ENCODE results near the gene NRIP3. TPM values are rescaled to one million over a fixed set of nuclear protein-coding genes. Genes with fewer than 3 reads are reported as not detected.

The NRIP3 gene
- under 1 TPM; 0.53 to 0.78 TPM for total RNA-seq

GRCh38 chr11:9003573-9004182 is at the start of gene NRIP3:
TSS of gene NRIP3 (minus strand) at chr11:9004001. CDS start at chr11:9003935, 66 bp downstream.

DNA sequence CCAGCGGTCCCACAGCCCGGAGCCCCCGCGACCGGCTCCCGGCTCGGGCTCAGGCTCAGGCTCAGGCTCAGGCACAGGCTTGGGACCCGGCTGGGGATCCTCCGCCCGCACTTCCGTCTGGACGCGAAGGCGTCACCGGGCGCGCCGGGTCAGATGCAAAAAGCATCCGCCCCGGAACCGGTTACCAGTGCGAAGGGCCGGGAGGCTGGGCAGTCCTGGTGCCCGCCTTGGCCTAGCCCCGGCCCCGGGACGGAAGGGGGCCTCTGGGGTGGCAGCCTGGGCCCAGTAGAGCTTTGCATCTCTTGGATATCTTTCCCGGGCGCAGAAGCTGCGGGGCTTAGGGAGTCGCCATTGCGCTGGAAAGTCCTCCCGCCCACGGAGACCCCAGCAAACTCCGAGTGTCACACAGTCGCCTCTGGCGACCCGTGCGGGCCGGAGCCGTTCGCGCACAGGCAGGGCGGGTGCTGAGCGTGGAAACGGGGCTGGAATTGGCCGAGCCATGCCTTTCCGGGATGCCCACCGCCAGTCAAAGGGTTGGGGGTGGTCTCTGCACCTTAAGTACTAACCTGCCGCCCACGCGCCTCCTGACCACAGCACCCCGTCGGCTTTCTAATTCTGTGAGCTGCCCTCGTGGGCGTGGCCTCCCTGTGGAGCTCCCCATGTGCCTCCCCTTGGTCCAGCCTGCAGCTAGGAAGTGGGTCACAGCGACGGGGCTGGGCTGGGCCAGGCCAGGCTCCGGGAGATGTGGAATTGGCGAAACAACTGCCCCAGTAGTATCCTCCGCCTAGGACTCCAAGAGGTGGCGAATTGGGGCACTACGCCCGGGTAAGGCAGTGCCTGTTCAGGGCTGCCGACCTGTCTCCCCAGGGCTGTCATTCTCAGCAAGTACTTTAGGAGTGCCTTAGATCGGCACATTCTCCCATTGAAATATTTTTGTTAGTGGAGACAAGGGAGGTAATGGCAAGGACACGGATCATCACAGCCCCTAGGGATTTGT is 39.2 kb downstream of the NRIP3 start, which contains the start of gene TMEM9B:
TMEM9B (minus strand) TSS at position 119 of the 997 bp plus-strand sequence. CDS start 129 bp downstream, outside the sequence.

DNA sequence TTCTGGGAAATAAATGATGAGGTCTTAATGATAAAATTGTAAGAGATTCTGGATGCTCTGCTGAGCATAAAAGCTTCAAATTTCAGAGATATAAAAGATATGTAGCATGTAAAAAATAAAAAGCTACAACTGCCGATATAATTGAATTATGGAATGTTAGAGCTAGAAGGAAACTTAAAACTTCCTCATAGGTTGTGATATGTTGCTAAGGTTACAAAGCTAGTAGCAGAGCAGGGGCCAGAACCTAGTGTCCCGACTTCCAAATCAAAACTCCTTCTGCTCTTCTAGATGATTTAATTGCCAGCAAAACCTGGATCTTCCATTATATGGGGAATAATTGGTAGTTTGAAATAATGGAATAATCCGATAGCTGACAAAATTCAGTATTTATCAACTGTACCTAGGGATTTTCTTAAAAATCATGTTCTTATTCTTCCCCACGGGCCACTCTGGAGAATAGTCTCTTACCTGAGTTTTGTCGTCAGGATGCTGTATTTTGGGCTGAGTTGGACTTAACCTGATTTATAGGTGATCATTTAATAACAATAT is 61.2 kb downstream of the NRIP3 start, which contains the start of gene ASCL3:
ASCL3 (minus strand) TSS at position 499 of the 549 bp plus-strand sequence. CDS start 4,855 bp downstream, outside the sequence.

GRCh38 chr11:8932564-8933180 is 71.1 kb downstream of the NRIP3 start, which contains the start of gene C11orf16:
TSS of gene C11orf16 (minus strand) at chr11:8932947. CDS start at chr11:8932308, 639 bp downstream.

Other genes starting within 250 kb of the NRIP3 start
- 10 to 100 TPM; 30.1 to 31.4 TPM for gene AKIP1, start 92.8 kb downstream of the NRIP3 start, total RNA-seq
- gene C11orf16, start 71.1 kb downstream of the NRIP3 start, total RNA-seq: not detected
- not detected for gene ASCL3, start 61.0 kb downstream of the NRIP3 start, total RNA-seq
- gene TMEM9B, start 39.6 kb downstream of the NRIP3 start, total RNA-seq: 10 to 100 TPM; 33.2 to 34.2 TPM
- not detected for gene SCUBE2, start 87.6 kb upstream of the NRIP3 start, total RNA-seq

Measured in activated naive CD4-positive, alpha-beta T cell treated with anti-CD3 and anti-CD28 coated beads, Interleukin-2, amount 10 ng/mL, durations not matched to agents 5 hours and 36 hours (primary cell).